ENCODE data around the gene NOTO.

DNA sequence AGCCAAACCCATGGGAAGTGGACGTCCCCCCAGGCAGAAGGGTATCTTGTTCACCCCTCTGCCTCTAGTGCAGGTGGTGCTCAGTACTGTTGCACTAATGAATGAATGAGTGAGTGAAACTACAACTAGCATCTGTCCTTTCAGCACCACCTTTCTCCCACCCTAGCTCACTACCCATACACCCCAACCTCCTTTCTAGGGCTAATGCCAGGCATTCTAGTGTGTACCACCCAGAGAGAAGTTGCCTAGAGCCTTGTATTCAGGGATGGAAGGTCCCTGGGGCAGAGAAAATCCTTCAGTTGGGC, 54.2 kb downstream of the NOTO start:
- TF ChIP-seq GATA2 (IDR thresholded peaks at IDR 0.05; ENCODE audit: low read depth, low read length) (no peak), GATA3 (IDR thresholded peaks at IDR 0.05; ENCODE audit: low read depth, low read length) (no peak)

Data from SH-SY5Y (cell line).